HG03196 (cell line): ENCODE results near the gene RAPGEF5.

Source experiments
- ATAC-seq: cut with Tn5 transposase; IDR thresholded peaks from one replicate; pipeline ENCODE4 v1.9.1; 2021; ENCODE audit not compliant: unreplicated experiment

The RAPGEF5 gene

GRCh38 chr7:22269963-22270362 lies 87.0 kb downstream of the RAPGEF5 start:
- no peak for ATAC-seq

- no peak for ATAC-seq
These were observed 88.0 kb downstream of the RAPGEF5 start for GRCh38 chr7:22268884-22269421.

GRCh38 chr7:22267930-22268615 lies 88.9 kb downstream of the RAPGEF5 start:
- ATAC-seq: no peak

- no peak for ATAC-seq
These were observed 94.4 kb downstream of the RAPGEF5 start for GRCh38 chr7:22262538-22262937.

- no peak for ATAC-seq
These were observed 100.3 kb downstream of the RAPGEF5 start for GRCh38 chr7:22256541-22257096.

- ATAC-seq: no peak
These were observed 101.1 kb downstream of the RAPGEF5 start for GRCh38 chr7:22255834-22256233.

GRCh38 chr7:22255342-22255741 lies 101.6 kb downstream of the RAPGEF5 start:
- ATAC-seq: no peak

GRCh38 chr7:22252936-22253536 lies 103.9 kb downstream of the RAPGEF5 start:
- no peak for ATAC-seq

- ATAC-seq: no peak
These were observed 104.9 kb downstream of the RAPGEF5 start for GRCh38 chr7:22252016-22252415.

GRCh38 chr7:22251281-22251680 lies 105.7 kb downstream of the RAPGEF5 start:
- no peak for ATAC-seq

- ATAC-seq: no peak
These were observed 106.6 kb downstream of the RAPGEF5 start for GRCh38 chr7:22250390-22250789.

GRCh38 chr7:22248111-22248809 lies 108.7 kb downstream of the RAPGEF5 start:
- no peak for ATAC-seq

GRCh38 chr7:22241805-22242390 lies 115.1 kb downstream of the RAPGEF5 start:
- no peak for ATAC-seq

- ATAC-seq: no peak
These were observed 115.9 kb downstream of the RAPGEF5 start for GRCh38 chr7:22240904-22241571.

GRCh38 chr7:22238354-22239311 lies 118.3 kb downstream of the RAPGEF5 start:
- no peak for ATAC-seq

GRCh38 chr7:22235134-22235533 lies 121.8 kb downstream of the RAPGEF5 start:
- no peak for ATAC-seq

- ATAC-seq: no peak
These were observed 122.7 kb downstream of the RAPGEF5 start for GRCh38 chr7:22234227-22234626.

GRCh38 chr7:22231806-22232205 lies 125.1 kb downstream of the RAPGEF5 start:
- ATAC-seq: no peak

GRCh38 chr7:22231141-22231540 lies 125.8 kb downstream of the RAPGEF5 start:
- no peak for ATAC-seq

- no peak for ATAC-seq
These were observed 126.7 kb downstream of the RAPGEF5 start for GRCh38 chr7:22230238-22230637.
